Left ventricle myocardium inferior (tissue), 1 donor: ENCODE results near the gene COPB2. TPM values are rescaled to one million over a fixed set of nuclear protein-coding genes. Genes with fewer than 3 reads are reported as not detected.

Source experiments
- DNase-seq: peaks from one replicate; pipeline ENCODE4 v3.0.0-alpha.2; 2020
- H3K27ac ChIP-seq: fragments of 200-600 bp; replicated peaks from 2 replicates; pipeline ENCODE4 v1.8.0; 2021
- H3K27me3 ChIP-seq: fragments of 200-600 bp; 2 replicates; pipeline ENCODE4 v1.8.0; 2021; ENCODE audit warnings: low read depth
- H3K36me3 ChIP-seq: fragments of 200-600 bp; 2 replicates; pipeline ENCODE4 v1.8.0; 2021
- H3K4me1 ChIP-seq: fragments of 200-600 bp; 2 replicates; pipeline ENCODE4 v1.8.0; 2021
- H3K4me3 ChIP-seq: fragments of 200-600 bp; 2 replicates; pipeline ENCODE4 v1.8.0; 2021; ENCODE audit warnings: mild to moderate bottlenecking, moderate library complexity
- H3K9me3 ChIP-seq: fragments of 200-600 bp; replicated peaks from 2 replicates; pipeline ENCODE4 v1.8.0; 2021
- CTCF ChIP-seq: fragments of 200-600 bp; IDR thresholded peaks from 2 replicates; pipeline ENCODE4 v1.8.0; 2021; ENCODE audit warnings: antibody characterized with exemption, mild to moderate bottlenecking, borderline replicate concordance
- intact Hi-C: fragments of 100-400 bp; cut with micrococcal nuclease; formaldehyde crosslinking; loops from one replicate; pipeline ENCODE4 v1.11.0; 2022
- total RNA-seq: library from RNA; stranded (reverse); fragmentation: NEBNext Ultra II Directional; extraction: Animal tissue kit (Norgen Biotek cat#: 25700); gene quantifications from one replicate; pipeline ENCODE4 v1.2.1, GENCODE V29; 2021
- donor health status: DM: no; HTN: yes; CAD: no; lungs with severe emphysema.

Gene COPB2
- total RNA-seq, 1 donor from 2014 or later = 68.8 TPM

- intact Hi-C loops = no loop called here
These were observed 81.6 kb downstream of the COPB2 start for GRCh38 chr3:139307601-139308555.

More at GRCh38 chr3:139307601-139308555, 81.6 kb downstream of the COPB2 start:
- TF ChIP-seq CTCF = no peak
- H3K36me3 ChIP-seq = no peaks in the 10 kb centered on the region
- peaks cover 6% of the 10 kb centered on the region for H3K27me3 ChIP-seq
- no peak overlapping the region for H3K27ac ChIP-seq
- H3K9me3 ChIP-seq = no peaks in the 10 kb centered on the region
- no peak for DNase-seq
- H3K4me3 ChIP-seq = no peak overlapping the region
- peaks cover 2% of the 10 kb centered on the region for H3K4me1 ChIP-seq

Other genes with a start within 250 kb of the COPB2 start
- gene MRPS22, start 45.6 kb downstream of the COPB2 start, total RNA-seq = 87.7 TPM
- gene RBP2, start 86.9 kb upstream of the COPB2 start, total RNA-seq = not detected
- 25.5 TPM for gene RBP1, start 150.1 kb upstream of the COPB2 start, total RNA-seq